Activated CD4-positive, alpha-beta T cell treated with anti-CD3 and anti-CD28 coated beads, Interleukin-2, amount 50 U/mL, for 1 hour (primary cell): Measurements from ENCODE around the gene LITAFD.
"Not testable (repeated sequence)": the region's sequence is repeated elsewhere in the genome, so short reads cannot be mapped to it uniquely, and the experiment has no call there.

Experiments
- DNase-seq: peaks from one replicate; pipeline ENCODE4 v3.0.0-alpha.2; 2020

LITAFD gene

DNA sequence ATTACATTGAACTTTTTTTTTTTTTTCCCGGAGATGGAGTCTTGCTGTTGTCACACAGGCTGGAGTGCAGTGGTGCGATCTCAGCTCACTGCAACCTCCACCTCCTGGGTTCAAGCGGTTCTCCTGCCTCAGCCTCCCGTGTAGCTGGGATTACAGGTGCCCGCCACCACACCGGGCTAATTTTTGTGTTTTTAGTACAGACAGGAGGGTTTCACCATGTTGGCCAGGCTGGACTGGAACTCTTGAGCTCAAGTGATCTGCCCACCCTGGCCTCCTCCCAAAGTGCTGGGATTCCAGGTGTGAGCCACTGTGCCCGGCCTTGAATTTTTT is 8.3 kb upstream of the LITAFD start:
- DNase-seq, result not testable (repeated sequence)

DNA sequence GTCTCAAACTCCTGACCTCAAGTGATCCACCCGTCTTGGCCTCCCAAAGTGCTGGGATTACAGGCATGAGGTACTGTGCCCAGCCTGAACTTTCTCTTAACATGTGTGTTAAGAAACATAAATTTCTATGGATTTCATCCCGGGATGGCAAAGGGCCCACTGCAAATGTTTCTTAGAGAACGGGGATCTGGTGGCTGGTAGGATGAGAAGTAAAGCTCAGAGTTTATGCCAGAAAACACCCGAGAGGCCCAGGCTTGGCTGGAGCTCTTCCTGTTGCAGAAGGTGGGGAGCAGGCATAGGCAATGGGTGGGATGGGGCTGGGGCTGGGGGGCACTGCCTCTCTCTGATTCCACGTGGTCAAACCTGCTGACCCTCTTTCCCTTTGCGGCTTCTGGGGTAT is 7.8 kb upstream of the LITAFD start:
- no peak for DNase-seq

DNA sequence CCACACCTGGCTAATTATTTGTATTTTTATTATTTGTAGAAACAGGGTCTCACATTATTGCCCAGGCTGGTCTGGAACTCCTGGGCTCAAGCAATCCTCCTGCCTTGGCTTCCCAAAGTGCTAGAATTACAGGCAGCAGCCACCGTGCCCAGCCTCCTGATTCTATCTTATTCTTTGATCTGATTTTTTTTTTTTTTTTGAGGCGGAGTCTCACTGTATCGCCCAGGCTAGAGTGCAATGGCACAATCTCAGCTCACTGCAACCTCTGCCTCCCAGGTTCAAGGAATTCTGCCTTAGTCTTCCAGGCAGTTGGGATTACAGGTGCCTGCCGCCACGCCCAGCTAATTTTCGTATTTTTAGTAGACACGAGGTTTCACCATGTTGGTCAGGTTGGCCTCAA is 6.8 kb upstream of the LITAFD start:
- not testable (repeated sequence) for DNase-seq

DNA sequence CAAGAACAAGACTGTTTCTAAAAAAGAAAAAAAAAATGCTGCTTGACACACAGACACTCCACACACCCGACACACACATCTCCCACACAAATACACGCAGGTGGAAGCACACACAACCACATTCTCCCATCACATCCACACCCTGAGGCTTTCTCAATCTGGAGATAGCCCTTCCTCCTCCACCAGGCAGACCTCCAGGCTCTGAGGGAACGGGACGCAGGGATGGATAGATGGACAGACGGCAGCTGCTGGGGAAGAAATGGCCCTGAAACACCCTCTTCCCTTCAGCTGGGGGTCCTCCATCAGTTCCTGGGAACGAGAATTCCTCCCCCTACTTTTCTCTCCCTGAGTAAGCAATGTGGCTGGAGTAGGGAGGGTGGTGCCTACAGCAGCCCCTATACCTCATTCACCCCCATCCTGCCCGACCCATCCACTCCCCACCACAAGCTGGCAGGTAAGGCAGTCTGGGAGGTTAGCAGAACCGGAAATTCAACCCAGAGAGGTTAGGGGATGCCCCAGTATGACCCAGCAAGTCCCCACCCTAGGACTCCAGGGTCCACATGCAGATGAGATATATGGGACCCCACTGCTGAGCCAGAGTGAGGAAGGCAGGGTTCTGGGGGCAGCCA is 4.1 kb upstream of the LITAFD start:
- no peak for DNase-seq

DNA sequence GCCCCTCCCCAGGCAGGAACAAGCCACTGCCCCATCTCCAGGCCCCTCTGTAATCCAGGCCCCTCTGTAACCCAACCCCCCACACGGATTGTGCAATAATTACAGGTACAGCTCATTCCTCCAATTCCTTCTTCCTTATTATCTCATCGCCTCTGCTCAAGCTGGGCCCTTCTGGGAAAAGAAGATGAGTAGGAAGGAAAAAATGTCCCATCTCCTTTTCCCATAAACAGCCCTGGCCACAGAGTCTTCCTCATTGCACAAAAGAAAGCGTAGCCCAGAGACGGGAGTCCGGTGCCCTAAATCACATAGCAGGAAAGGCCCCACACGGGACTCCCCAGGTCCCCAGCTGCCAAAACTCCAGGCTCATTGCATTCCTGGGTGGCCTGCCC is 3.6 kb upstream of the LITAFD start:
- DNase-seq, result no peak

DNA sequence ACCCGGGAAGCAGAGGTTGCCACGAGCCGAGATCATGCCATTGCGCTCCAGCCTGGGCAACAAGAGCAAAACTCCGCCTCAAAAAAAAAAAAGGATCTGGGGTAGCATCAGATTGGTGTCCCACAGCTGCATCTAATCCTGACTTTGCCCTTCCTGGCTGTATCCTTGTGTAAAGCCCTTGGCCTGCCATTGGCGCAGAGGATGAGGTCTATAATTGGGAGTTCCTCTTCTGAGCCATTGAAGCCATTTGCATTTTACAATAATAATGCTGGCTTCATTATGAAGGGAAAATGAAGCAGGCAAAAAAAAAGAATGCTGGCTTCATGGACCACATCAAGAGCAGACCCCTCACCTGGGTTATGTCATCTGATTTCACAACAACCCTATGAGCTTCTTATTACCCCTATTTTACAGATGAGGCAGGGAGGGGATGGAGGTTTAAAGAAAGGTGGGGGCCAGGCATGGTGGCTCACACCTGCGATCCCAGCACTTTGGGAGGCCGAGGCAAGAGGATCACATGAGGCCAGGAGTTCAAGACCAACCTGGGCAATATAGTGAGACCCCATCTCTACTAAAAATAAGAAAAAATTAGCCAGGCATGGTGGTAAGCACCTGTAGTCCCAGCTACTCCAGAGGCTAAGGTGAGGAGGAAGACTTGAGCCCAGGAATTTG is 1.2 kb upstream of the LITAFD start:
- DNase-seq, result no peak

DNA sequence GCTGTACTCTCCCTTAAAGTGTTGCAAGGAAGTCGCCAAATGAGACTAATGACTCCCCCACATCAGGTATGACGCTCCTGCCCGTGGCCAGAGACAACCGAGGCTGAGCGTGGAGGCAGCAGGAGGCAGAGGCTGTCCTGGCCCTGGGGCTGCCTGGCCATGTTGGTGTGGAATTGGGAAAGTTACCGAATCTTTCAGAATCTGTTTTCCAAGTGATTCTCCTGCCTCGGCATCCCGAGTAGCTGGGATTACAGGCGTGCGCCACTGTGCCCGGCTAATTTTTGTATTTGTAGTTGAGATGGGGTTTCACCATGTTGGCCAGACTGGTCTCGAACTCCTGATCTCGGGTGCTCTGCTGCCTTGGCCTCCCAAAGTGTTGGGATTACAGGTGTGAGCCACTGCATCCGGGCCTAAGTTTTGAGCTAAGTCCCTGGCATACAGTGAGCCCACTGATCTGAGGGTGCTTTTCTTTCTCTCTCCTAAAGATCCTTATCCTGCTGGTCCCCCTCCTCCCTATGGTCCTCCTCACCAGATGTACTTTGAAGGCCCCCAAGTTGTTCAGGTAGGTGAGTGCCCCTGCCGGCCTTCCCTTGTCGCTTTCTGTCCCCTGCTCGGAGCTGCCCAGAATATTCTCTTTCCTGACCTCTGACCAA is 700 bp downstream of the LITAFD start:
- DNase-seq, result no peak

DNA sequence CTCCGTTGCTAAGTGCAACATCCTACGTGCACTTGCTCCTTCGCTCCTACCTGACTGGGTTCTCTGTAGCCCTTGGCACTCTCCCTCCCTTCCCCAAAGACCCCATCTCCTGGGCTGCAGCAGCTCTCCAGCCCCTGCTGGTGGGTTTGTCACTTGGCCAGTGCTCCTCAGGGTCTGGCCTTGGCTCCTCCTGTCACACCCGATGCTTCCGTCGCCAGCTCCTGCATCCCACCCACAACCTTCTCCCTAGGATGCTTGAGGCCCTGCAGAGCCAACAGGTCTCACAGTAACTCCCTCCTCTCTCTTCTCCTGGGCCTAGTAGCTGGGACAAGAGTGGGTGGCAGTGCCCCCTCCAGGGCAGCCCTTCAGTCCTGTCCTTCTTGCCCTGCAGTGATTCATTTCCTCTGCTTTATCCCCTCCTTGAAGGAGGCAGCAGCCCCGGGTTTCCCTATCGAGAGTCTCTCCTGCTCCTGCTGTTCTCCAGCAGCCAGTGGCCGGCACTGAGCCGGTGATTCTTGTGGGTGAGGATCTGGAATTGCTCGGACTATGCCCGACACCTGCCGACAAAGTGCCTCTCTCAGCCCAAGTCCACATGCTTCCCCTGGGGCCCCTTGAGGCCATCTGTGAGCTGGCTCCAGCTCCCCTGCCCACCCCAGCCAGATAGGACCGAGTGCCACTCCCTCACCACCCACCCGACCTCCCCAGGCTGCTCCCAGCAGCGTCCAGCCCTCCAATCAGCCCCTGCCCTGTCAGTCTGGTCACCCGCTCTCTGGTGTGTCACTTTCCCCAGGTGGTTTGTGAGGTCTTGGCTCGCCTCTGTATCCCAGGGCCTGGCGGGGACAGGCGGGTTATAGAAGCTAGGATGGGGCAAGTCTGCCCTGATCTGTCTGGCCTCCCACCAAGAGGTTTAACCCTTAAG is 3.8 kb downstream of the LITAFD start:
- no peak for DNase-seq

DNA sequence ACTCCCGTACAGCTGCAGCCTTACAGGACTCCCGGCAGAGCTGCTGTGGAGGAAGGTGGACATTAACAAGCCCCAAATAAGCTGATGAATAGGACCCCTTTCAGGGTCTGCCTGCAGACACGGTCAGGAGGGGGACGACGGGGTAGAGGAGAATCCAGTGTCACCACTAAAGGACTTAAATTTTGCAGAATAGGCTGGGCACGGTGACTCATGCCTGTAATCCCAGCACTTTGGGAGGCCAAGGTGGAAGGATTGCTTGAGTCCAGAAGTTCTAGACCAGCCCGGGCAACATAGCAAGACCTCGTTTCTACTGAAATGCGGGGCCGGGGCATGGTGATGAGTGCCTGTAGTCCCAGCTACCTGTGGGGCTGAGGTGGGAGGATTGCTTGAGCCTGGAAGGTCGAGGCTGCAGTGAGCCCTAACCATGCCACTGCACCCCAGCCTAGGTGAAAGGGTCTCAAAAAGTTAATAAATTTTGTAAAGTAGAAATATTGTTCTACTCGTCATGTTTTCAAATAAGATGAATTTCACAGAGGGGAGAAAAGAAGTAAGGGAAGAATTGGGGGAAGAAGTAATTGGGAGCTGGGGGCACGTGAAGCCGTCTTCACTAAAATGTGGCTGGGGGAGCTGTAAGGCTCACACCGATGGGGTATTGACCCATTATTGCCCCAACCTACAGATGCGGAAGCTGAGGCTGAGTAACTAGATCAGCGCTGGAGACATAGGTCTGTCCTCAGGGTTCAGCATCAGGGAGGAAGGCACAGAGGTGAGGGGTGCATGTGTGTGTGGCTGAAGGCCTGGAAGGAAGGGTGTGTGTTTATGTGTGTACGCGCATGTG is 4.7 kb downstream of the LITAFD start:
- DNase-seq, result no peak

DNA sequence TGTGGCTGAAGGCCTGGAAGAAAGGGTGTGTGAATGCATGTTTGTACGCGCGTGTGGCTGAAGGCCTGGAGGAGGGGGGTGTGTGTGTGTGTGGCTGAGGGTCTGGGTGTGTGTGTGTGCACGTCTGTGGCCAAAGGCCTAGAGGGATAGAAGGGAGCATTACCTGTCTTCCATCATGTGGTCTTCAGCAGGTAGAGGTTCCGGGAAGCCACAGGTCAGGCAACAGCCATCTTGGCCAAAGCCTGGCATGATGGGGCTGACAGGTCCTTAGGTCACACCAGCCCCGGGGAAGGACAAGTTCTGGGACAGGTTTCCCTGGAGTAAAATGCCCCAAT is 5.2 kb downstream of the LITAFD start:
- no peak for DNase-seq

DNA sequence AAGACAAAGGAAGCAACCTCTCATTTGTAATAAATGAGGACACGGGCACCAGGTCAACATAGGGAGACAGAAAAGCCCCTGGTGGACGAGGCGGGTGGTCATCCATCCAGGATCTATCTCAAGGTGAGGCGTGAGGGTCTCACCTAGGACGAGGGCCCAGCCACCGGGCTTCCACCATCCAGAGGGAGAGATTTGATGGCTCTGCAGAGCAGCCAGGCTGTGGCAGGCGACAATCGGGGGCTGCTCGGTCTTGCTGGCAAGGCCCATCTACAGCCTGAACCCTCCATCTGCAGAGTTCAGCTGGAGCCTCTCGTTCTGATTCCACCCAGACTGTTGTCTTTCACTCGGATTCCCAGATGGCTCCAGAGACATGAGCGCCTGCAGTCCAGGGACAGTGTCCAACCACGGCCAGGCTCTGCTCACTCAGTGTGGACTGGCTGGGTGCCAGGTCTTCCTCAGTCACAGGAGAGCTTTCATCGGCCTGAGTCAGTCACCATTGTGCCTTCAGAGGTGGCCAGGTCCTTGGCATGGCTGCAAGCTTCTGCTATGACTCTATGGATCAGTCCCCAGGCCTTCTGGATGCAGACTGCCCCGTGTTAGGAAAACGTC is 5.9 kb downstream of the LITAFD start:
- DNase-seq, result no peak

DNA sequence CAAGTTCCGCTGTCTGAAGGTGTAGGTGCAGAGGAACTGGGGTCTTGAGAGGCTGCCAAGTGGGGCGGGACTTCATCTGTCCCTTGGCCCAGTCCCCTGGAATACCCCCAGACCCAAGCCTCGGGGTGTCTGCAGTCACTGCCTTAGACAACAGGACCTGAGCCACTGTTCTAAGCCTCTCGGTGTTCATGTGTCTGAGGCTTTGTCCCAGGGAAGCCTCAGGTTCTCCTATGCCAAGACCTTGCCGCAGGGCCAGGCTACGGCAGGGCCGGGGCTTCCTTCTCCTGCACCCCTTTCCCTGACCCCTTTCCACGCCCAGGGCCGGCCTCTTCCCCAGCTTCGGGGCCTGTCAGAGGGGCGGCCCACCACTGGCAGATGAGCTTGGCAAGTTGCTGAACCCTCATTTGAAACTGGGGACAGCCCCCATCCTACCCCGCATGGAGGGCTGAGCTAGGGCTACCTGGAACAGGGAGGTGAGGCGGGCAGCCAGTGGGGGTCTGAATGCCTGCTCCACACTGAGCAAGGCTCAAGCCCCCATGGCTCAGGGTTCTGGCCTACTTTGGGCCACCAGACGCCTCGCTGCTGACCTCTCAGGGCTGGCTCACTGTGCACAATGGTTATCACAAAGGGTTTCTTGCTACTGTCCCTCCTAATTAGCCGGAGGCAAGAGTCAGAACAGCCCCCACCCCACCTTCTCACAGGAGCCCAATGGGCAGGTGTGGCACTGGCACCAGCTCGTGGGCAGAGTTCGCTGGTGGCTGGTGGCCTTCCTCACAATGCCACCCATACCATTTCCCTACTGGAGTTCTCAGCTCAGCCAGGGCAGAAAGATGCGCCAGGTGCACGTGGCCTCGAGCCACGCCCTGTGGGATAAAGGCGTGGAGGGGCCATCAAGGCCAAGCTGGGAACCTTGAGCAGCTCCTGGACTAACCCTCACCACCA is 7.1 kb downstream of the LITAFD start:
- no peak for DNase-seq

DNA sequence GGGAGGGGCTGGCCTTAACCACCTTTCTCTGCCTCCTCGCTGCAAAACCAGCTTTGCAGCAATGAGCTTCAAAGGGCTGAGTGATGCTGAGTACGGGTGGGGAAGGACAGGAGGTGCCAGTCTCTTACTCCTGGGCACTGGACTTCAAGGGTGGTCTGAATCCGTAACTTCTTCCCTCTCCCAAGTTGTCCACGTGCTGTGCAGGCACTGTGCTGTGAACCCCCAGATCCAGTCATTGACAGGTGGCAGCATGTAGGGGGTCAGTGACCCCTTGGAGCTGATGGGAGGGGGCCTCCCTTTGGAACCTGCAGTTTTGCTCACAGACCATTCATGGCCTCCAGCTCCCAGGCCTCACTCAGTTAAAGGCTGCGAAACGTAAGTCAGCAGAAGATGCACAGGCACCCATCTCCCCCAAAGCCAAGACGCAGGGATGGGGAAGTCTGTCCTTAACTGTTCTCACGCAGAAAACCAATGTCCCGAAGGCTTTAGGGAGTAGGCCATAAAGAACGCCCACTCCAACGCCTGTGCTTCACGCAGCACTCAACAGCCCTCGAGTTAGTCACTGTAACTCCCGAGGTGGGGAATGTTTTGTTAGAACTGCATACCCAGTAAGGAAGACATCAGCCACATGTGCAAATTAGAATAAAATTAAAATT is 7.9 kb downstream of the LITAFD start:
- no peak for DNase-seq

DNA sequence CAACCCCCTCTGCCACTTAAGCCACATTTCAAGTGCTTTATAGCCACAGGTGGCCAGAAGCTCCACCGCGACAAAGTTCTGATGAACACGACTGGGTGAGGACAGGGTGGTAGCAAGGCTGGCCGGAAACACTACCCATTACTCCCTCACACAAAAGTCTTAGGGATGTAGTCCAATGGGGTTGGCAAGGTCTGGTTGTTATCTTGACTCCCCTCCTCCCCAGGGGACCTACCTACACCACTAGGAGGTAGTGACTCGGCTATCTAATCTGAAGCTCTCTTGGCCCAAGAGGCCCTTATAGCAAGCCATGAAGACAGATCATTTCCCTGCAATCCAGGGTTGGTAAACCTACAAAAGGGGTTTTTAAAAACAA is 8.4 kb downstream of the LITAFD start:
- no peak for DNase-seq

DNA sequence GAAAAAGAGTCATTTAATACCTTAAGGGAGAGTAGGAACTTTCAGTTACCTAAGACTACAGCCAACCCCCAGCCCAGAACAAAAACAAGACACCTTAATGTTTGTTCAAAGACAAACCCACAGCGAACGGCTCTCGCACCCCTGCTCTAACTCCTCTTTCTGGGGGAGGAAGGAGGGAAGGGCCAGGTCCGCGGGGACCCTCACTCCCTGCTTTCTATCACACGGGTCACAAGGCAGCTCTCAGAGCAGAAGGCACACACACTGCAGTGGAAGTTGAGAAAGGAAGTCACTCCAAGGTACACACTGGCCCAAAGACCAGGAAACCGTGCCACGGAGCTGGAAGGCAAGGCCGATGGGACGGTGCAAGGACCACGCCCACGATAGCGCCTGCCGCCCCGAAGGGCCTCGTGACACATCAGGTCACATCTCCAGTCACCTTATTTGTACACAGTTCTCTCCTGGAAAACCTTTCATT is 10.0 kb downstream of the LITAFD start:
- no peak for DNase-seq

DNA sequence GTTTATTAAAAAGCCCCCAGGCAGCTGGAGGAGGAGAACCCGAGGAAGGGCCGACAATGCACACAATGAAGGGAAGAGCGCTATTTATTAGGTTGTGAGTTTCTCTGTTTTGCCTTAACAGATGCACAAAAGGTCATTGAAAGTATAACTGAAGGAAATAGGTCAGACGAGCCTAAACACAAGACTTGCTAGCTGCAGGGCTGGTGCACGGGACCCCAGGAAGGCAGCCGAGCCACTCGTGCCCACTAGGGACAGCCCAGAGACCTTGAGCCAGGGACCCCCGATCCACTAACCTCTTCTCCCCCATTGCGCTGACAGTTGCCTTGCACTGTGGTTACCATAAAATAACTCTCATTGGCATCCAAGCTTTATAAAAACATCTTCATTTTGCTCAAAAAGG is 11.3 kb downstream of the LITAFD start:
- DNase-seq, result no peak

DNA sequence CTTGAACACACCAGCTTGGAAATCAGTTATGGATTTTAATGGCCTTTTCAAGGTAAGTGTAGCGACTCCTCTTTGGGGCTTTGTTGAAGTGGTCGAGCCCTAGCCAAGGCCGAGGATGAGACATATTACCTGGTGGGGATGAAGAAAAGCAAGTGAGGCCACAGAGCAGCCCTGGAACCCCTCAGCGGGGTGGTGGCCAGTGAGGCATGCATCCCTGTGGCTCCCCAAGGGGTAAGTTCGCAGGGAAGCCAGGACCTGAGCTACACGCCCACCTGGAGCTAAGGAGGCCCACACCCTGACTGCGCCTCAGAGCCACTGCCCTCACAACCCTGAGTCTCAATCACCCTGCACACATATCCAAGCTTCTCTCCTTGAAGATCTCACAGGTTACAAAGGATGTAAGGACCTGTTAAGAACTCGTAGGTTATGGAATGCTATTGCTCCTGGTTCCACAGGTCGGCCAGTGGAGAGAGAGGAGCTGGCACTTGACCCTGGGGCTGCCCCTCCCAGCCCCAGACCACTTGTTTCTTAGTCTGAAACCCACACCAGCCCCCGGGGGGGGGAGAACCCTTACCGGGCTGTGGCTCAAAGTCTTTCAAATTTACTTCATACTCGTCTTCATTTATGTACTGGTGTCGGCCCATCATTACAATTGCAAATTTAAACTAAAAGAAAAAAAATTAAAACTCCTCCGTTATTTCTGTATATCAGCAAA is 12.0 kb downstream of the LITAFD start:
- no peak for DNase-seq

DNA sequence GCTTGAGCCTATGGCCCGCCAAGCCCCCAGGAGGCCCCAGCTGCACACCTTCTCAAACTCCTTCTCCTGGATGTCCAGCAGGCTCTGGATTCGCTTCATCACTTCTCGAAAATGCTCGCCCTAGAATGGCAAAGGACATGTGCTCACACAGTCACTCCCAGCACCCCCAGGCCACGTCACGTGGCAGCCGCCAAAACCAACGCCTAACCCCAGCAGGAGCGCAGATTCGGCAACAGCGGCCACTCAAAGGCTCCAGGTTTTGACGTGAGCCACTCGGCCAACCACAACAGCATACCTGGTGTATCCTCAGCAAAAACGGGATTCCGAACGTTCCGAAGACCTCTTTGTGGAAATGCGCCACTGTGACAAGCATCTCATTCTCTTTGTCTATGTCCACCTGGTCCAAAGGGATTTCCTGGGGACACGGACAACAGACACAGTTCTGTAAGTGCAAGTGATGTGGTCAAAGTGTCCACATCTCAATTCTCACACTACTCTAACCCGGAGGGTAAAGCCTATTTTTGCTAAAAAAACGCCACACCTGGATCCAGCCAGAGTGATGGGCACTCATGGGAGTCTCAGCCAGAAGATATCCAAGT is 12.7 kb downstream of the LITAFD start:
- DNase-seq, result no peak

DNA sequence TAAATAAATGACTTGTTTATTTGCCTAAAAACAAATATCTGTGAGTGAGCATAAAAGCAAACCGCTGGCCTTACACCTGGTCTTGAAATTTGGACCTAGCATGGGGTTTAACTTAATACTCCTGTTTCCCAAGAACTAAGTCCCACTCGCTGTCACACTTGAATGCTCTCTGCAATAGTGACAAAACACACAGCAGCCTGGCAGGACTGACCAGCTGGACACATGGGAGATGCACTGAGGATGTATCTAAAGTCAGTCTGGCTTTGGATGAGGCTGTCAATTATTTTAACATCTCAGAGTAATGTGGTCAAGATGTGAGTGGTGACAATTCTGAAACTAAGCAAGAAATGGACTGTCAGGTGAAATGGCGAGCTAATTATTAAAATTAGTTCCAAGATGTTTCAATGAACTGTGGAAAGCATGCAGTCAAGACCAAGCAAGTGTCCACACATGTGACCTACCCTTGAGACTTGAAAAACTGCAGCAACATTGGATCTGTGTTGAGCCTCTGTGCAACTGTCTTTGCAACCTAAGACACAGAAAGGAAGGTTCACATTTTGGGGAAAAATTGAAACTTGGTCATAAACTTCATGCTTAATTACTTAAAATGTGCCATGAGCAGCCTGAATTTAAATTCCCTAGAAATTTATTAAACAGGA is 16.6 kb downstream of the LITAFD start:
- no peak for DNase-seq
